CD8-positive, alpha-beta memory T cell (primary cell): ENCODE data around the gene ATG13. TPM values are rescaled to one million over a fixed set of nuclear protein-coding genes. Genes with fewer than 3 reads are reported as not detected.

Experiments used
- polyA plus RNA-seq: library from polyadenylated mRNA; unstranded; fragments of 300-500 nt; fragmentation: Illumina TruSeq; gene quantifications from one replicate; pipeline ENCODE4 v1.2.3, GENCODE V29; 2021
- total RNA-seq, 2 experiments: library from RNA; stranded (reverse); gene quantifications; one replicate each; pipeline ENCODE4 v1.2.3, GENCODE V29; 2021

Gene ATG13
- total and polyA plus RNA-seq, 3 experiments from 2014 or later: 67.9 to 81.6 (median 69.6) TPM

Other genes starting within 250 kb of the ATG13 start
- 1 to 10 TPM; 1.1 to 1.2 TPM for gene MDK, start 235.9 kb upstream of the ATG13 start, total RNA-seq
- gene MDK, start 235.9 kb upstream of the ATG13 start, polyA plus RNA-seq: 0.97 TPM
- not detected for gene CHRM4, start 225.8 kb upstream of the ATG13 start, total RNA-seq
- gene CHRM4, start 225.8 kb upstream of the ATG13 start, polyA plus RNA-seq: 0.63 TPM
- gene AMBRA1, start 23.5 kb upstream of the ATG13 start, total RNA-seq: 10 to 100 TPM; 31.3 to 33.3 TPM
- 13.6 TPM for gene AMBRA1, start 23.5 kb upstream of the ATG13 start, polyA plus RNA-seq
- gene HARBI1, start 326 bp upstream of the ATG13 start, total RNA-seq: 1 to 10 TPM; 4.6 to 5.3 TPM
- gene HARBI1, start 326 bp upstream of the ATG13 start, polyA plus RNA-seq: 12.9 TPM
- 10 to 100 TPM; 56.8 TPM for gene ARHGAP1, start 83.1 kb downstream of the ATG13 start, total RNA-seq
- 76.1 TPM for gene ARHGAP1, start 83.1 kb downstream of the ATG13 start, polyA plus RNA-seq
- gene ZNF408, start 83.5 kb downstream of the ATG13 start, total RNA-seq: 10 to 100 TPM; 13.2 to 14.4 TPM
- 9.6 TPM for gene ZNF408, start 83.5 kb downstream of the ATG13 start, polyA plus RNA-seq
- gene F2, start 101.7 kb downstream of the ATG13 start, total RNA-seq: not detected
- gene F2, start 101.7 kb downstream of the ATG13 start, polyA plus RNA-seq: not detected
- 100 to 1,000 TPM; 114 to 127 TPM for gene CKAP5, start 228.7 kb downstream of the ATG13 start, total RNA-seq
- 14.2 TPM for gene CKAP5, start 228.7 kb downstream of the ATG13 start, polyA plus RNA-seq